HG02588 (cell line): ENCODE results near the gene MAPK6.

Experiments
- ATAC-seq: cut with Tn5 transposase; IDR thresholded peaks from one replicate; pipeline ENCODE4 v1.9.1; 2021; ENCODE audit warnings: mild to moderate bottlenecking, moderate library complexity; ENCODE audit not compliant: unreplicated experiment

MAPK6 gene

DNA sequence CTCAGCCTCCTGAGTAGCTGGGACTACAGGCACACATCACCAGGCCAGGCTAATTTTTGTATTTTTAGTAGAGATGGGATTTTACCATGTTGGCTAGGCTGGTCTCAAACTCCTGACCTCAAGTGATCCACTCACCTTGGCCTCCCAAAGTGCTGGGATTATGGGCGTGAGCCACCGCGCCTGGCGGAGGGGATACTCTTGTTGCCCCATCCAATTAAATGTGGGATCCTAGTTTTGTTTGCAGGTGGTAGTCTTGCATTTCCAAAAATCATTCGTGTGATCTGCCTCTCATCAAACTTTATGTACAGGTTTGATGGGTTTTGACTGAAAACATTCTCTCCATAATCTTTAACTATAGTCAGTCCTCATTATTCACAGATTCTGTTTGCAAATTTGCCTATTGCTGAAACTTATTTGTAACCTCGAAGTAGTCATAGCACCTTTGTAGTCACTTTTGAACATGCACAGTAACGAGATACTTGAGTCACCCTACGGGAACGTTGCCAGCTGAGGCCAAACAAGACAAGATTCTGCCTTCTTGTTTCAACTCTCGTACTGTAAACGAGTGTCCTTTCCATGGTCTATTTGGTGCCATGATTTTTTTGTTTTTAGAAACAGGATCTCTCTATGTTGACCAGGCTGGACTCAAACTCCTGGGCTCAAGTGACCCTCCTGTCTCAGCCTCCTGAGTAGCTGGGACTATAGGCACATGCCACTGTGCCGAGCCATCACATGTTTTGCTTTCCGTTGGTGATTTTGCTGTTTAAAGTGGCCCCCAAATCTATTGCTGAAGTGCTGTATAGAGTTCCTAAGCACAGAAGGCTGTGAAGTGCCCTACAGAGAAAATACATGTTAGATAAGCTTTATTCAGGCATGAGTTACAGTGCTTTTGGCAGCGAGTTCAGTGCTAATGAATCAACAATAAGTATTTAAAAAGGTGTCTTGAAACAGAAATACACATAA is 8.1 kb upstream of the MAPK6 start:
- ATAC-seq = no peak

DNA sequence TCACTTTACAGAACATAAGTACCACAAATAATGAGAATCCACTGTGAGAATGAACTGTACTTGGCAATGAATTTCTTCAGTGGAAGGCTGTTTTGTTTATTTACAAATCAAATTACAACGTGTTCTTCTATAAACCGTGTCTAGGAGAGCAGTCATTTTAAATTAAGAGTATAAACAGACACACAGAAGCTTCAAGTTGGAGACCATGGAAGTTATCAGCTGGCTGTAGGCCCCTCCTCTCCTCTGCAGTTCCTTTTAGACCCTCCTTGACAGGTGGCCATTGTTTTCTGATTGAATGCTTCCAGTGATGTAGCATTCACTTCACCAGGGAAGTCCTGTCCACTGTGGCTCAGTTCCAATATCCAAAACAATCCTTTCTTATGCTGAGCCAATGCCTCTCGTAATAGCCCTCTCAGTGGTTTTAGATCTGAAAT is 7.3 kb upstream of the MAPK6 start:
- ATAC-seq = no peak

DNA sequence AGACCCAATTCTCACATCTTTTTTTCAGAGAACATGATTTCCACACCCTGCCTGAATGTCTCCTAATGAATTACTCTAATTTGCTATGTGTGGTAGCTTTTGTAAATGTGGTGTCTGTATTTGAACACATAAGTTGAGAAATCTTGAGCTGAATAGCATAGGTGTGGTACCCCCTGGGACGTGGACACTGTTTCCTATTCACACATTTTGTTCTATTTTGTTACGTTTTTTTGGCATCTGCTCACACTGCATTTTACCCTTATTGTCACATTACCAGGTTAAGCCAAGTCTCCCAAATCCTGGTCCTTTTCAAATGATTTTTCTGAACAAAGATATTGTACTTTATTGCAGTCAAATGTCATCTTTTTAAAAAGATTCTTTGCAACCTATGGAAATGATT is 6.8 kb upstream of the MAPK6 start:
- ATAC-seq = no peak

DNA sequence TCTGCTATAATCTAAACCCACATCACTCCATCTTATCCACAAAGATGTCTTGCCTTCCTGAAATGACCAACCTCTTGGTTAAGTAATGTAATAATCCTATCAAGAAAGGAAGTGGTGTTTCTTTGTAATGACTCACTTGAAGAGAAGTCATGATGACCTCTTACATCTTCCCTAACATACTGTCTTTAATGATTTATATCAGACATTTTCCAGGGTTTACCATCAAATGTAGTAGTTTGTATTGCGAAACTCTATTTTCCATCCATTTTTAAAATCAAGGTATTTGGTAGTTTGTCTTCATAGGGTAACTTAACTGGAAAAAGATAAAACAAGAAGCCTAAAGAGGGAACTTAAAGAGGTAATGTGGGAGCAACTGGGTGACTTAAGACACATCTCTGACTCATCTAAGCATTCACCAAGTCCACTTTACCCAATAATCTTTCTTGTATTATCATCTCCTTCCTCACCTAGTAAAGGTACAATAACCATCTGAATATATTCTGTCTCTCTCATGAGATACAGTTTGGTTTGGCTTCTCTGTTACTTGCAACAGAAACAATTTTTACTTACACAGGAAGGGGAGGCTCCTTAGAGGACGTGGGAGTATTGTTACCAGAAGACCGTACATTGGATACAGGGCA is 5.7 kb upstream of the MAPK6 start:
- ATAC-seq = no peak

DNA sequence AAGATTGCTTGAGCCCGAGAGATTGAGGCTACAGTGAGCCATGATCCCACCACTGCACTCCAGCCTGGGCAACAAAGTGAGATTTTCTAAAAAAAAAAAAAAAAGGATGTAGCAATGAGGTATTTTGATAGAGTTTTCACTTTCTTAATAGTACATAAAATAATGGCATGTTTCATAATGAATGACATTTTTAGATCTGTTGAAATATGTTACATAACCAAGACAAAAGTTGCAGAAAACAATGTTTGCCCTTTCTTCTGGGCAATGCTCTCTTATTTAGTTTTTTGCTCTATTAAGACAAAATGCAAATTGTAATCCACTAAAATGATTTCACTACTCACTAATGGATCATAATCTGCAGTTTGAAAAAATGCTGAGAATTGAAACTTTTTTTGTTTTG is 4.4 kb upstream of the MAPK6 start:
- ATAC-seq = no peak

DNA sequence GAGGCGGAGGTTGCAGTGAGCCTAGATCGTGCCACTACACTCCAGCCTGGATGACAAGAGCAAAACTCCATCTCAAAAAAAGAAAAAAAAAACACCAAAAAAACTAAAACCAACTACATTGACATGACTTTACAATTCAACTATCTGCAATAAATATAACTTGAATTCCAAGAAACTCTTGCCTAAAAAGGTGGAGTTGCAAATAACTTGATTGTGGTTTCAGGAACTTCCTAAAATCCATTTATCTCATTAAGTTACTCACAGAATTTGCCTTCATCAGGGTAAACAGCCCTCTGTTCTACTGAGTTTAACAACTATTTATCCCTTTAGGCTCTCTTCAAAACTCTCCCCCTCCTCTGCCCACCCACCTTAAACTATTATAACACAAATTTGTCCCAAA is 2.7 kb upstream of the MAPK6 start:
- no peak for ATAC-seq

DNA sequence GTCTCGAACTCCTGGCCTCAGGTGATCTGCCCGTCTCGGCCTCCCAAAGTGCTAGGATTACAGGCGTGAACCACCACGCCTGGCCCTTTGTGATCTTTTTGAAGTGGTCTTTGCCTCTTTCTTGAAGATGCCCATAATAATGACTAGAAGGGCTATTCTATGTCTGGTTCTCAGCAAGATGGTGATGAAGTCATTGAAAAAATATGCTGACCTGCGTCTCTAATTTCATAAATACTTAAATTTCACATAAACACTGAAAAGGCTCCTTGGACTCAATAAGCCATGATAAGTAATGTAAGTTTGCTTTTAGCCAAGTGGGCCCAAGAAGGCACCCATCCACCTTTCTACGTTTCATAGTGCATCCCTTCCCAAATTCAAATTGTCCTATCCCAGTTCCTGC is 775 bp upstream of the MAPK6 start:
- ATAC-seq = no peak

DNA sequence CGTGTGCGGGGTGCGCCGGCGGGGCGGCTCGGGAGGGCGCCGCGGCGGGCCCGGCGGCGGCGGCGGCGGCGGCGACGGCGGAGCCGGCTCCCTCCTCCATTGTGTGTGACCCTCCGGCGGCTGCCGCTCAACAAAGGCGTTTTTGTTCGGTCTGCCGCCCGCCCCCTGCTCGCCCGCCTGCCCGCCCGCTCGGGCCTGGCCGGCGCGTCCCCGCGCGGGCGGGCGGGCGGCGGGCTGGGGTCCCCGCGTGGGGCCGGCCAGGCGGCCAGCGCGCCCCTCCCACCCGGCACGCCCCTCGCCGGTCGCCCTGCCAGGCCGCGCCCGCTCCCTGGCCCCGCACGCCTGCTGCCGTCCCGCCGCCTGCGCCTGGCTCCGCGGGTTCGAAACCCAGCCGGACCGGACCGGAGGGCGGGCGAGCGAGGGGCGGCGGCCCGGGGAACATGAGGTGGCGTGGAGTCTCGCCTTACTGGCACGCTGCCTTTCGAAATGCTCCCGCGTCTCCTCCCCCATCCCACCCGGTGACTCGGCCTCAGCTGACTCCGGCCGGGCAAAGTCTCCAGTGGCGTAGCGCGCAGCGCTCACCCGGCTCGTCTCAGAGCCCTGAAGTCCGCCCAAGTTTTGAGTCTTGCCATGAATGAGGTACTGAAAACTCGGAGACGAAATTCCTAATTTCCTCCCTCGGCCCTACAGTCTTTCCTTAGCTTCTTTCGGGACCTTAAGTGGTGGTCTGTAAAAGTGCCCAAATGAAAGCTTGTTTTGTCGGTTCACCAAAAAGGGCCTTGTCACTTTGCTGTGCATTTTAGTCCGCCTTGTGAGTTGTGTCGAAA is 588 bp downstream of the MAPK6 start:
- peak; percentile 58 for ATAC-seq

DNA sequence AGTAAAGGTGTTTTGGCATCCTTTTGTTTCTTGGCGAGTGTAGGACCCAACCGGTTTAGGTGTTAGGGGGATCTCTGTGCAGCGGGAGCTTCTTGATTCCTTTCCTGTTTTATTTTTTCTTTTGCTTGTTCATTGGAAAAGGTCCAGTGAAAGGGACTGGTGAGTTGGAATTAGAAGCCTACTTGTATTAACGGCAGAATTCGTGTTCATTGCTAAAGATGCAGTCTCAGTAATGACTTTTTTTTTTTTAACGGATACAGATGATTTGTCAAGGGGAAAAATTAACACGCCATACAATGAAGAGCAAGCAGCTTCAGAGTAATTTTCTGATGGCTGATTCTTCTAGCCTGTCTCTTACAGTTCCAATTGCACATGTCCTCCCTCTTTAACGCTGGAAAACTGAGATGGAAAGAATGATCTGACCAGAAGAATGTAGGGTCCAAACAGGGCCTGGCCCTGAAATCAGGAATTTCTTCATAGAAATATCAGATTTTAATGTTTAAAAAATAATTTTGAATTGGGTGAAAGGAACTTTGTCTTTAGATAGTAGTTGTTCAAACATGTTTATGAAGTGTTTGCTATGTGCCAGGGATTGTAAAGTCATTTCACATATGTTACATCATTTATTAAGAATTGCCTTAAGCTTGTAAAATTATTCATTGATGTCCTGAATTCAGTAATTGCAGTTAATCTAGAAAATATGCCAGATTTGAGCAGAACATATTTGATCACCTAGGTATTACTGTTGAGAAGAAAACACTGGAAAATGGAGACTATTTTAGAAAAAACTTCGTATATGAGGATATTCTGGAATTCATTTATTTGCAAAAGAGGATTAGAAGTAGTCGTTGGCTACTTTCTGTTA is 1.4 kb downstream of the MAPK6 start:
- no peak for ATAC-seq

DNA sequence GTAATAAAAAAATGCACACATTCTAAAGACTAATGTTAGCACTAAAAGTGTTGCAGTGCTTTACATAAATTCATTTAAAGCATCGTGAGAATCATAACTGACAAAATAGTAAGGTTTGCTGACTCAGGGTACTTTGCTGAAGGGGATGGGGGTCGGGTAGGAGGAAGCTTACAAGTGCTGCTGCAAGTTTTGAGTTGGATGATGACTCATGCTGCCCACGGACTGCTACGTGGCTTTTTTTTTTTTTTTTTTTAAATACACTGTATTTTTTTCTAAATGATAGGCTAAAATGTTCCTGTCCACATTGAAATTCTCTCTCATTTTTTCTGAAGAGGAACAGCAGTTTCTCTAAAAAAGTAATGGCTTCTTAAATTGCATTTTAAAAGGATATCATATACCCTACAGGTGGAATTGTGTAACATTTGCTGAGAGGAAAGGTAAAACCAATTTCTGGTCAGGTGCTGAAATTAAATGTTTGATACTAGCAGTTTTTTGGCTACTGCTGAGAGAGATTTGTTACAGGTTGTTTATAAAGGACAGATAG is 2.2 kb downstream of the MAPK6 start:
- ATAC-seq = no peak

DNA sequence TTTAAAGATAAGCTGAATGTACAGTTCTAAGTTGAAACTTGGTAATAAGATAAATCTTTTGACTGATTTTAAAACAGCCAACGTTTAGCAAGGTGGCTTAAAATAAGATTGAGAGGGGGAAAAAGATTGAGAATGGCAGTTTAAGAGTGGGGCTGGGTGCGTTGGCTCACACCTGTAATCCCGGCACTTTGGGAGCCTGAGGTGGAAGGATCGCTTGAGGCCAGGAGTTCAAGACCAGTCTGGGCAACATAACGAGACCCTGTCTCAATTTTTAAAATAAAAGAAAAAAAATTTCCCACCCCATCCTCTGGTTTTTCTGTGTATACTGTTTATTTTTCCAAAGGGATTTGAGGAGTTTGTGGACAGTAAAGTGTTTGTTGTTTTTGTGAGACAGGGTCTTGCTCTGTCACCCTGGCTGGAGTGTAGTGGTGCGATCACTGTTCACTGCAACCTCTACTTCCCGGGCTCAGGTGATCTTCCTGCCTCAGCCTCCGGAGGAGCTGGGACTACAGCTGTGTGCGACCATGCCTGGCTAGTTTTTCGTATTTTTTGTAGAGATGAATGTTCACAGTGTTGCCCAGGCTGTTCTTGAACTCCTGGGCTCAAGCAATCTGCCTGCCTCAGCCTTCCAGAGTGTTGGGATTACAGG is 3.0 kb downstream of the MAPK6 start:
- no peak for ATAC-seq

DNA sequence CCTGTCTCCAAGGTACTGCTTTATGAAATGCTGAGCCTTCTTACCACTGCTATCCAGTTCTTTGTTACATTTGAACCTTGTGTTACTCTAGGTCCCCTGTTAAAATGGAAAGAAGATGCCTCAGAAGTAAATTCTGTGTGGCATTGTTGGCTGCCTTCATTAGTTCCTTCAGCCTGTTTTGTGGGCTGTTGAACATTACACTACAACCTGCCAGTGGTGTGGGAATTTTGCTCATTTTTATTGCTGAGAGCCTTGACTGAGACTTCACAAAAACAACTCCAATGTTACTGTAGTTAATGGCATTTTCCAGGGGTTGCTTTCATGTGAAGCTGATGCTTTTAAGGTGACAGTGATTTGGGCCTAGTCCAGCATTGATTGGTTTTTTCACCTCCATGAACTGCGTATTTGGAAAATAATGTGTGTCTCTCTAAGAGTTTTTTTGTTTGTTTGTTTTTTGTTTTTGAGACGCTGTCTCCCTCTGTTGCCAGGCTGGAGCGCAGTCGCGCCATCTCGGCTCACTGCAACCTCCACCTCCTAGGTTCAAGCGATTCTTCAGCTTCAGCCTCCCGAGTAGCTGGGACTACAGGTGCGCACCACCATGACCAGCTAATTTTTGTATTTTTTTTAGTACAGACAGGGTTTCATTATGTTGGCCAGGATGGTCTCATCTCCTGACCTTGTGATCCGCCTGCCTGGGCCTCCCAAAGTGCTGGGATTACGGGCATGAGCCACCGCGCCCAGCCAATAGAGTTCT is 4.3 kb downstream of the MAPK6 start:
- no peak for ATAC-seq

DNA sequence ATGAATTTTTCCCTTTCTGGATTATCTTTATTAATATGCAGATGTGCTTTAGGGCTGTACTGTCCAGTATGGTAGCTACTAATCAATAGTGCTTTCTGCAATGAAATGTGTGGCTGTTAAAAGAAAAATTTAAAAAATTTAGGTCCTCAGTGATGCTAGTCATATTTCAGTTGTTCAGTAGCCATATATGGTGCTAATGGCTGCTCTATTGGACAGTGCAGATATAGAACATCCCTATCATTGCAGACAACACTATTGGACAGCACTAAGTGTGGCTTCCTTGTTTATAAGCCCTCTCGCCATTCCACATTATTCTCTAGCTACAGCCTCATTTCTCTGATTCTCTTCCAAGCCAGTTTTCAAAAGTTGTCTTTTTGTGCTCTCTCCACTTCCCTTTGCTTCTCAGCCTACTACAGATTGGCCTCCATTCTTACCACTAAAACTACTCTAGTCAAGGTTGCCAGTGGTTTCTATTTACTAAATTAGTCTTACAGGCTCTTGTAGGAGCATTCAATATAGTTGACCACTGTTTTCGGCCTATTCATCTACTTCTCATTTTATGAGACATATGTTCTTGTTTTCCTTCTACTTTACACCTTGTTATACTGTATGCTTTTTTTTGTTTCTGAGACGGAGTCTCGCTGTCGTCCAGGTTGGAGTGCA is 9.5 kb downstream of the MAPK6 start:
- no peak for ATAC-seq

DNA sequence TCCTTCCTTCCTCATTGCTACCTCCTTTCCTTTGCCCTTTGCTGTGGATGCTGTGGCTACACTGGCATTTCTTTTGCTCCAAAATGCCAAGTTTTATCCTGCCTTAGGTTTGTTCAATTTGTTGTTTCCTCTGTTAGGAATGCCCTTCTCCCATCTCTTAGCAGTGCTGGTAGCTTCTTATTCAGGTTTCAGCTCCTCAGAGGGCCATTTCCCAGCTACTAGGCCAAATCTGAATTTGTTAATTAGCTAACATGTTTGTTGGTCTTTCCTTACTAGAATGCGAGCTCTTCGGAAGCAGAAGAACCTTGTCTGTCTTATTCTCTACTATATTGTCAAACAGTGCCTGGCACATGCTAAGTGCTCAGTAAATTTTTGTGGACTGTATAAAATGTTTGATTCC is 11.0 kb downstream of the MAPK6 start:
- no peak for ATAC-seq

DNA sequence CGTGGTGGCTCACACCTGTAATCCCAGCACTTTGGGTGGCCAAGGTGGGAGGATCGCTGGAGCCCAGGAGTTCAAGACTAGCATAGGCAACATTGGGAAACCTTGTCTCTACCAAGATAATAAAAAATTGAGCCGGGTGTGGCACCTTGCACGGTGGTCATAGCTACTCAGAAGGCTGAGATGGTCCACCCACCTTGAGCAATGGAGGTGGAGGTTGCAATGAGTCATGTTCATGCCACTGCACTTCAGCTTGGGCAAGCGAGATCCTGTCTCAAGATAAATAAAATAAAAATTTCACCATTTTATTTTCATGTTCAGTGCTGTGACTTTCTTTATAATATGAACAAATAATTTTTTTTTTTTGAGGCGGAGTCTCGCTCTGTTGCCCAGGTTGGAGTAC is 12.5 kb downstream of the MAPK6 start:
- no peak for ATAC-seq

DNA sequence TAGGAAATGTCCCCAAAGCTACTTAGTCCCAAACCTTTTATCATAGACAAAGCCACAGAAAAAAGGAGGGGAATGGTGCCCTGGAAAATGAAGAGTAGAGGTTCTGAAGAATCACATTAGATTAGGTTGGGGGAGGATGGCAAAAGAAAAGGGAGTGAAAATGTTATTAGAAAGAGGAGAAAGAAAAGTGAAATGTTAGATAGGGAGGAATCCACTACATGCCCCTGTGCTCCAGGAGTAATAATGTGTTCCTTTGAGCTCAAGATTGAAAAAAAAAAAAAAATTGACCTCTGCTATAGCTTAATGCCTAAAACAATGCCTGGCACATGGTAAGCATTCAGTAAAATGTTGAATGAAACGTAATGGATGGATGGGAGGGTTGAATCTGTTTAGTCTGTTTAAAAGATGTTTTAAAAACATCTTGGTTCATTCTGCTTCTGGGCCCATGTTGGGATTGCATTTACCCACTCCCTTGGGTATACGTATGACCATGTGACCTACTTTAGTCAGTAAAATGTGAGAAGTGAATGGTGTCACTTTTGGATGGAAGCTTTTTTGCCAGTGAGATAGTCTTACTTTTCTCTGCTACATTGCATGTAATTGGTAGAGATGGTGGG is 19.0 kb downstream of the MAPK6 start:
- ATAC-seq = no peak

DNA sequence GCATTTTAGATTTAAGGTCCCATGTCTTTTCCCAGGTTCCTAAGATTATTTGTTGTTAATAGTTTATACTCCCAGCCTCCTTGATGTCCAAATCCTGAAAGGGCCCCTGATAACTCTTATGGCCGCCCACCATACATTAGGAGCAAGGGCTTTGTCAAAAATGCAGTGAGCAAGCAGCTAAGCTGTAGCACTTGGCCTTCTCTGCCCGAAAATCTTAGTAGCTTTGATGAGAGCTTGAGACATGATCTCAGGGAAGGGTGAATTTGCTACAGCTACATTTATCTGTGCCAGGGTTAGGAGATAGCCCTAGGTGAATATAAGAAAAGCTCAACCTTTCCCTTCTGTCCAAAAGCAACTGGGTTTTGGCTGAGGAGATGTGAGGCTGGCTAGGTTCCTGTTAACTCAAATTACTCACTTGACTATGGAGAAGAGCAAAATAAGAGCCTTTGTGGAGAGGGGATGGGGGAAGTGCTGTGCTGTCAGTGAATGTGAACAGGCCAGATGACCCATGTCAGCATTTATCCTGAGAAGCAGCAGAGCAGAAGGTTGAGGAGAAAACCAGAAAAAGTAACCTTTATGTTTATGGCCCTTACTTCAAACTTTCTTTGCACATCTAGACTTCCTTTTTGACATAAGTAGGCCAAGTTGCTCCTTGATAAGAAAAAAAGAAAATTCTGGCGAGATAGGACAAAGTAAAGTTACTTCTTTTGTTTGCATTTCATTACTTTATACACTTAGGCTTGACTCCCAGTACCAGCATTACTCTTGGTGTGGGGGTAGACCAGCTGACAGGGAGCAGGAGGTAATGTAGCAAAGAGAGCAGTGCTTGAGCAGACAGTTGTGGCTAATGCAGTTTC is 21.1 kb downstream of the MAPK6 start:
- no peak for ATAC-seq
